Panc1 (cell line): ENCODE measurements around the gene PRSS33. TPM values are rescaled to one million over a fixed set of nuclear protein-coding genes. Genes with fewer than 3 reads are reported as not detected.

Source experiments
- ATAC-seq: fragments of 200-7000 bp; cut with Tn5 transposase; 2 replicates; pipeline ENCODE4 v1.9.1; 2020; ENCODE audit warnings: mild to moderate bottlenecking, moderate library complexity
- BruUV-seq: library from RNA; stranded (reverse); fragments of 400-500 nt; replicated peaks from 2 replicates; lab custom pipeline; 2021; lab: Mats Ljungman, UMichigan
- CTCF ChIA-PET: fragments of 300-600 bp; sonication (Branson Sonifier 250); formaldehyde crosslinking; loops from one replicate; lab custom pipeline; 2022; ENCODE audit warnings: antibody characterized with exemption; lab: Charles Lee
- POLR2A ChIA-PET: fragments of 300-600 bp; sonication (Branson Sonifier 250); formaldehyde crosslinking; loops from one replicate; lab custom pipeline; 2022; ENCODE audit warnings: antibody characterized with exemption; lab: Charles Lee
- DNase-seq: peaks from one replicate; pipeline ENCODE4 v3.0.0-alpha.2; 2010; ENCODE audit warnings: low read depth, low spot score
- H3K27ac ChIP-seq: 2 replicates; pipeline ENCODE4 v1.5.1; 2011; ENCODE audit warnings: mild to moderate bottlenecking, low read length, inconsistent platforms
- H3K27me3 ChIP-seq: fragments of 200-500 bp; sonication (Bioruptor generic); 2 replicates; pipeline ENCODE4 v1.6.0; 2014; ENCODE audit warnings: low read length, inconsistent platforms; ENCODE audit not compliant: control insufficient read depth, insufficient read depth
- H3K36me3 ChIP-seq: fragments of 200-500 bp; sonication (Bioruptor generic); 2 replicates; pipeline ENCODE4 v1.5.1; 2014; ENCODE audit warnings: inconsistent platforms, mild to moderate bottlenecking, low read length, moderate library complexity; ENCODE audit not compliant: control insufficient read depth, insufficient read depth
- H3K4me1 ChIP-seq: 2 replicates; pipeline ENCODE4 v1.5.1; 2011; ENCODE audit warnings: inconsistent platforms, mild to moderate bottlenecking, low read length, moderate library complexity; ENCODE audit not compliant: control insufficient read depth, insufficient read depth
- H3K4me3 ChIP-seq, 2 experiments: 2 replicates each; pipeline ENCODE4 v1.5.1; 2011 to 2012; ENCODE audit warnings: low read depth in 2 of 2, low read length in 2 of 2, mild to moderate bottlenecking in 2 of 2, inconsistent platforms in 1 of 2, moderate library complexity in 1 of 2
- H3K9me3 ChIP-seq: fragments of 200-500 bp; sonication (Bioruptor generic); 2 replicates; pipeline ENCODE4 v1.5.1; 2014; ENCODE audit warnings: low read depth, mild to moderate bottlenecking, inconsistent platforms, low read length, moderate library complexity; ENCODE audit not compliant: control insufficient read depth, insufficient read depth
- CTCF ChIP-seq: fragments of 450-650 bp; IDR thresholded peaks from 2 replicates; pipeline ENCODE4 v1.5.1; 2017; ENCODE audit warnings: mild to moderate bottlenecking
- POLR2AphosphoS5 ChIP-seq: IDR thresholded peaks from 2 replicates; pipeline ENCODE4 v1.6.1; 2012; ENCODE audit warnings: mild to moderate bottlenecking, low read depth, low read length, moderate library complexity
- SIN3A ChIP-seq: IDR thresholded peaks from 2 replicates; pipeline ENCODE4 v1.6.1; 2012; ENCODE audit warnings: low read depth, mild to moderate bottlenecking, low read length, moderate library complexity, borderline replicate concordance; ENCODE audit not compliant: insufficient read depth
- TCF7L2 ChIP-seq: IDR thresholded peaks from 2 replicates; pipeline ENCODE4 v1.6.1; 2011; ENCODE audit warnings: mild to moderate bottlenecking, low read depth, low read length, inconsistent platforms
- in situ Hi-C: cut with HindIII; loops from 2 replicates; pipeline ENCODE4 v1.10.0; 2016; ENCODE audit warnings: low sequenced_read_pairs, low pct_unique_long_range_greater_than_20kb
- intact Hi-C: fragments of 100-400 bp; cut with micrococcal nuclease; formaldehyde crosslinking; loops from one replicate; pipeline ENCODE4 v1.10.0; 2022; ENCODE audit not compliant: unreplicated experiment
- total RNA-seq: library from RNA; stranded (reverse); gene quantifications from one replicate; pipeline ENCODE4 v1.2.1, GENCODE V29; 2021; ENCODE audit not compliant: unreplicated experiment
- TF ChIP-seq, protein P1 (sequence below), 2 experiments: IDR thresholded peaks; 2 replicates each; pipeline ENCODE4 v1.6.1; 2011 to 2012; ENCODE audit warnings: low read depth in 2 of 2, control low read depth in 1 of 2, low read length in 1 of 2, mild to moderate bottlenecking in 1 of 2, moderate library complexity in 1 of 2; ENCODE audit not compliant: insufficient read depth in 1 of 2

PRSS33 gene
- total RNA-seq, 1 experiment from 2014 or later = 0.59 TPM

DNA sequence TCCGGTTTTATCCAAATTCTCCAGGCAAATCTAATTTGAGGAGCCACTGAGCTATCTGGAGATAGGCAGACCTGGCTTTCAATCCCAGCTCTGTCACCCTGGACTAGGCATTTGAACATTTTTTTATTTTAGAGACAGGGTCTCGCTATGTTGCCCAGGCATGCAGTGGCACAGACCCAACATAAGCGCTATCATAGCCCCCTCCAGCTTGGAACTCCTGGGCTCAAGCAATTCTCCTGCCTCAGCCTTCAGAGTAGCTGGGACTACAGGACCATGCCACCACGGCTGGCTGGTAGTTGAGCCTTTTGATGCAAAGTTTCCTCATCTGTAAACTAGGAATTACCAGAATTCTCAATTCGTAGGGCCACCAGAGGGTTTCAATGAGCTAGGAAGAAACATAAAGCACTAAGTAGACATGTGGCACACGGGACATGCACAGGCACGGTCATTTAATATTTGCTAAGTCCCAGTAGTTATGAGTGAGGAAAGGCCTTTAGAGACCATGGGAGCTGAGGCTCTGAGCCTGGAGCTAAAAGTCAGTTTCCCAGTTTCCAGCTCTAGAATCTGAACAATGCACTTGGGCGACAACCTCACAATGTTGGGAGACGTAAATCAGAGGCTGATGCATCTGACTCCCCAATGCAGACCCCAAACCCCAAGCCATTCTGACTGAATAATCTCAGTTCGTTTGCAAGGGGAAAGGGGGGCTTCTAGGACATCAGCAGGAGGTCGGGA lies 11.4 kb downstream of the PRSS33 start:
- no peak for DNase-seq
- intact Hi-C loops = no loop called here

DNA sequence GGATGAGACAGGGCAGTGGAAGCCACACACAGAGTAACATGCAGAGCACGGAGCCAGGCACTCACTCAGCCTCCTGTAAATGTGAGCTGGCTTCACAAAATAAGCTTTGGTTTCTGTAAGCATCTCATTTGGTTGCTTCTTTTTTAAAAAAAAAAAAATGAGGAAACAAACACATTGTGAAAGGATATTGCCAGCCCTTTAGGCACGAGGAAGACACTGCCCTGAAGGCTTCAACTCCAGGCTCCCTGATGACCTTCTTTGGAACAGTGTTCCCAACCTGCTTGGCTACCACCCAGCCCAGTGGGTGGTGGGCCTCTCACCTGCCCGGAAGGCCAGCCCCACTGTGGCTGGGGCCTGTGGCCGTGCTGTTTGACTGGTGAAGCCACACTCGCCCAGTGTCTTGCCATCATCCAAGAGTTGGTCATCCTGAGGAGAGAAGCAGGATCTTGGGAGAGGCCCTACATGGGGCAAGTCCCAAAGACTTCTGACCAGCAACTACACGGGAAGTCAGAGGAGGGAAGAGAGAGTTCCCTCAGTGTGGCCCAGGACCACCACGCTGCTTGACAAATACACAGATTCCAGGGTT lies 12.1 kb downstream of the PRSS33 start:
- DNase-seq (no peak), ATAC-seq (no peak)
- ChIA-PET CTCF (no interaction called here), POLR2A (no interaction called here)
- Histone ChIP-seq H3K9me3 (no peaks in the 10 kb centered on the region), H3K27ac (peak overlapping the region; percentile 98), H3K36me3 (peaks cover 9% of the 10 kb centered on the region), H3K27me3 (no peaks in the 10 kb centered on the region), H3K4me3 (peak overlapping the region; percentile 88 to 93), H3K4me1 (peaks cover 60% of the 10 kb centered on the region)
- TF ChIP-seq POLR2AphosphoS5 (no peak), CTCF (no peak), TCF7L2 (no peak), SIN3A (no peak)
- TF ChIP-seq, protein P1, sequence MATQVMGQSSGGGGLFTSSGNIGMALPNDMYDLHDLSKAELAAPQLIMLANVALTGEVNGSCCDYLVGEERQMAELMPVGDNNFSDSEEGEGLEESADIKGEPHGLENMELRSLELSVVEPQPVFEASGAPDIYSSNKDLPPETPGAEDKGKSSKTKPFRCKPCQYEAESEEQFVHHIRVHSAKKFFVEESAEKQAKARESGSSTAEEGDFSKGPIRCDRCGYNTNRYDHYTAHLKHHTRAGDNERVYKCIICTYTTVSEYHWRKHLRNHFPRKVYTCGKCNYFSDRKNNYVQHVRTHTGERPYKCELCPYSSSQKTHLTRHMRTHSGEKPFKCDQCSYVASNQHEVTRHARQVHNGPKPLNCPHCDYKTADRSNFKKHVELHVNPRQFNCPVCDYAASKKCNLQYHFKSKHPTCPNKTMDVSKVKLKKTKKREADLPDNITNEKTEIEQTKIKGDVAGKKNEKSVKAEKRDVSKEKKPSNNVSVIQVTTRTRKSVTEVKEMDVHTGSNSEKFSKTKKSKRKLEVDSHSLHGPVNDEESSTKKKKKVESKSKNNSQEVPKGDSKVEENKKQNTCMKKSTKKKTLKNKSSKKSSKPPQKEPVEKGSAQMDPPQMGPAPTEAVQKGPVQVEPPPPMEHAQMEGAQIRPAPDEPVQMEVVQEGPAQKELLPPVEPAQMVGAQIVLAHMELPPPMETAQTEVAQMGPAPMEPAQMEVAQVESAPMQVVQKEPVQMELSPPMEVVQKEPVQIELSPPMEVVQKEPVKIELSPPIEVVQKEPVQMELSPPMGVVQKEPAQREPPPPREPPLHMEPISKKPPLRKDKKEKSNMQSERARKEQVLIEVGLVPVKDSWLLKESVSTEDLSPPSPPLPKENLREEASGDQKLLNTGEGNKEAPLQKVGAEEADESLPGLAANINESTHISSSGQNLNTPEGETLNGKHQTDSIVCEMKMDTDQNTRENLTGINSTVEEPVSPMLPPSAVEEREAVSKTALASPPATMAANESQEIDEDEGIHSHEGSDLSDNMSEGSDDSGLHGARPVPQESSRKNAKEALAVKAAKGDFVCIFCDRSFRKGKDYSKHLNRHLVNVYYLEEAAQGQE (IDR thresholded peaks at IDR 0.05; ENCODE audit: insufficient read depth in 1 of 2, low read depth in 2 of 2, low read length in 1 of 2) = no peak
- in situ Hi-C loops = no loop called here
- intact Hi-C loops = no loop called here
- no TSS peak for BruUV-seq

More for the DNA sequence above, 11.4 kb downstream of the PRSS33 start:
- ATAC-seq = no peak
- TF ChIP-seq, protein P1 (IDR thresholded peaks at IDR 0.05; ENCODE audit: insufficient read depth in 1 of 2, low read depth in 2 of 2, low read length in 1 of 2) = no peak
- Histone ChIP-seq H3K36me3 (peaks cover 9% of the 10 kb centered on the region), H3K9me3 (no peaks in the 10 kb centered on the region), H3K4me3 (peak overlapping the region; percentile 88 to 93), H3K27me3 (no peaks in the 10 kb centered on the region), H3K4me1 (peaks cover 53% of the 10 kb centered on the region), H3K27ac (peak overlapping the region; percentile 98)
- POLR2A ChIA-PET = no interaction called here
- CTCF ChIA-PET = interaction anchor here (0.6 kb wide), 2 partner anchors 47 to 252 kb away, joined by 4 read pairs; no protein-coding TSS in a partner anchor
- in situ Hi-C loops = no loop called here
- BruUV-seq = no TSS peak
